HG02678 (cell line): ENCODE measurements around the gene KCNS1.

ENCODE experiments used
- ATAC-seq: cut with Tn5 transposase; IDR thresholded peaks from one replicate; pipeline ENCODE4 v1.9.1; 2021; ENCODE audit warnings: mild to moderate bottlenecking, moderate library complexity; ENCODE audit not compliant: unreplicated experiment

KCNS1 gene

GRCh38 chr20:45110301-45110700 lies 9.4 kb upstream of the KCNS1 start:
- ATAC-seq, result no peak

GRCh38 chr20:45109634-45110033 lies 8.7 kb upstream of the KCNS1 start:
- ATAC-seq, result no peak

GRCh38 chr20:45105317-45105716 lies 4.4 kb upstream of the KCNS1 start:
- no peak for ATAC-seq

- ATAC-seq, result no peak
Measured at GRCh38 chr20:45104786-45105185, 3.9 kb upstream of the KCNS1 start.

GRCh38 chr20:45103072-45103471 lies 2.1 kb upstream of the KCNS1 start:
- no peak for ATAC-seq

GRCh38 chr20:45101333-45101850 lies 465 bp upstream of the KCNS1 start:
- no peak for ATAC-seq

GRCh38 chr20:45098103-45098773 lies 2.7 kb downstream of the KCNS1 start:
- ATAC-seq, result no peak

- no peak for ATAC-seq
Measured at GRCh38 chr20:45097485-45098102, 3.3 kb downstream of the KCNS1 start.

GRCh38 chr20:45096781-45097180 lies 4.1 kb downstream of the KCNS1 start:
- ATAC-seq, result no peak

GRCh38 chr20:45095805-45096238 lies 5.1 kb downstream of the KCNS1 start:
- no peak for ATAC-seq

GRCh38 chr20:45094864-45095574 lies 5.9 kb downstream of the KCNS1 start:
- ATAC-seq, result no peak

GRCh38 chr20:45094201-45094600 lies 6.7 kb downstream of the KCNS1 start:
- no peak for ATAC-seq

GRCh38 chr20:45092898-45093297 lies 8.0 kb downstream of the KCNS1 start:
- ATAC-seq, result no peak

GRCh38 chr20:45091366-45091765 lies 9.6 kb downstream of the KCNS1 start:
- ATAC-seq, result no peak

GRCh38 chr20:45090481-45090880 lies 10.4 kb downstream of the KCNS1 start:
- ATAC-seq, result no peak

- ATAC-seq, result no peak
Measured at GRCh38 chr20:45088247-45088646, 12.7 kb downstream of the KCNS1 start.

GRCh38 chr20:45087814-45088213 lies 13.1 kb downstream of the KCNS1 start:
- no peak for ATAC-seq

- no peak for ATAC-seq
Measured at GRCh38 chr20:45087097-45087790, 13.7 kb downstream of the KCNS1 start.

- no peak for ATAC-seq
Measured at GRCh38 chr20:45085867-45086266, 15.1 kb downstream of the KCNS1 start.

GRCh38 chr20:45085289-45085688 lies 15.6 kb downstream of the KCNS1 start:
- no peak for ATAC-seq

- no peak for ATAC-seq
Measured at GRCh38 chr20:45083127-45083526, 17.8 kb downstream of the KCNS1 start.
